Heart left ventricle (tissue), 16 donors: Measurements from ENCODE around the gene GTF2IRD1. TPM values are rescaled to one million over a fixed set of nuclear protein-coding genes. Genes with fewer than 3 reads are reported as not detected.
"Not testable (repeated sequence)": the region's sequence is repeated elsewhere in the genome, so short reads cannot be mapped to it uniquely, and the experiment has no call there.

ENCODE experiments used
- ATAC-seq, 4 donors: fragments of 200-7000 bp; cut with Tn5 transposase; one replicate each; pipeline ENCODE4 v1.9.1; 2020 to 2022; ENCODE audit warnings: moderate library complexity in 4 of 4, mild to moderate bottlenecking in 3 of 4, moderate number of reproducible peaks in 1 of 4
- DNase-seq, 5 donors: peaks; one replicate each; pipeline ENCODE4 v3.0.0-alpha.2; 2020
- H3K27ac ChIP-seq, 12 donors: fragments of 200-600 bp; sonication (generic) in 4 of 12; one replicate each; pipeline versions ENCODE4 v1.5.0 to v1.8.0; 2016 to 2022; ENCODE audit warnings: mild to moderate bottlenecking in 2 of 12
- H3K27me3 ChIP-seq, 9 donors: fragments of 200-600 bp; sonication (generic) in 2 of 9; one replicate each; pipeline versions ENCODE4 v1.5.1 to v1.8.0; 2016 to 2022; ENCODE audit warnings: mild to moderate bottlenecking in 3 of 9
- H3K36me3 ChIP-seq, 9 donors: fragments of 200-600 bp; sonication (generic) in 2 of 9; one replicate each; pipeline versions ENCODE4 v1.5.0 to v1.8.0; 2018 to 2022; ENCODE audit warnings: mild to moderate bottlenecking in 2 of 9
- H3K4me1 ChIP-seq, 12 donors: fragments of 200-600 bp; sonication (generic) in 4 of 12; one replicate each; pipeline versions ENCODE4 v1.5.0 to v1.8.0; 2016 to 2022; ENCODE audit warnings: mild to moderate bottlenecking in 3 of 12
- H3K4me3 ChIP-seq, 12 donors: fragments of 200-600 bp; sonication (generic) in 4 of 12; one replicate each; pipeline versions ENCODE4 v1.5.0 to v1.8.0; 2017 to 2022; ENCODE audit warnings: mild to moderate bottlenecking in 9 of 12, moderate library complexity in 4 of 12
- H3K9me3 ChIP-seq, 12 donors: fragments of 200-600 bp; sonication (generic) in 4 of 12; one replicate each; pipeline versions ENCODE4 v1.5.0 to v1.8.0; 2016 to 2022; ENCODE audit warnings: mild to moderate bottlenecking in 1 of 12
- WGBS, 4 donors: extraction: QIAGEN DNeasy Blood & Tissue Kit in 2 of 4; methylation state at CpG; one replicate each; pipeline versions ENCODE4 v1.1.5 to v1.1.7; 2013 to 2018; 5-methylcytosine and 5-hydroxymethylcytosine counted together
- intact Hi-C, 10 donors: fragments of 100-400 bp; cut with DNase I; formaldehyde crosslinking; loops; one replicate each; pipeline versions ENCODE4 v1.11.1 to v1.14.2; 2022
- polyA plus RNA-seq, 2 donors: library from polyadenylated mRNA; stranded (reverse); fragments of 200-250 nt; gene quantifications; one replicate each; pipeline ENCODE4 v1.2.3, GENCODE V29; 2013
- total RNA-seq, 9 donors: library from RNA; depleted of rRNA in 2 of 9; stranded (reverse); fragments of >200 nt in 2 of 9; fragmentation: NEBNext Ultra II Directional in 3 of 9; extraction: Animal tissue kit (Norgen Biotek cat#: 25700) in 3 of 9; gene quantifications; one replicate each; pipeline versions ENCODE4 v1.1.0 to v1.2.4, GENCODE V29; 2016 to 2023
- TF ChIP-seq, protein P1 (sequence below), 12 donors: fragments of 200-600 bp; sonication (generic) in 4 of 12; IDR thresholded peaks; one replicate each; pipeline versions ENCODE4 v1.5.0 to v1.8.0; 2018 to 2022; ENCODE audit warnings: antibody characterized with exemption in 12 of 12, mild to moderate bottlenecking in 5 of 12
- donor health status: ischemic (EF 13 %, LVEDD 7.1; RV severe dilation, severe dysfunction).
- donor health status: healthy with polysubstance abuse.
- donor health status: DM: no; HTN: yes; CAD: no.
- donor health status: DM: no; HTN: no; CAD: no.
- donor health status: ischemic (EF 25% LVEDD 6.9; RV normal size, moderate dysfunction).
- donor health status: ischemic (EF 25% LVEDD 5.7; RV mildly dilated, moderate dysfunction).
- donor health status: healthy.
- donor health status: DM: yes; HTN: yes; CAD: no.
- donor health status: ischemic (EF 35%, LVEDD 5.7; RV mildly dilated, moderate dysfunction).
- donor health status: nonischemic (EF 11% LVEDD 7.7; RV severe dilation, severe dysfunction).
- donor health status: DM: yes; HTN: yes; CAD: no.
- donor health status: PGD.
- donor health status: ischemic (EF 29% LVEDD 5.4; RV normal size, mild dysfunction).
- donor health status: nonischemic (EF 23%, LVEDD 6.1; RV moderate dilation, normal function).

Gene GTF2IRD1
- total and polyA plus RNA-seq, 11 donors, result 10.0 to 40.4 (median 15.6) TPM

DNA sequence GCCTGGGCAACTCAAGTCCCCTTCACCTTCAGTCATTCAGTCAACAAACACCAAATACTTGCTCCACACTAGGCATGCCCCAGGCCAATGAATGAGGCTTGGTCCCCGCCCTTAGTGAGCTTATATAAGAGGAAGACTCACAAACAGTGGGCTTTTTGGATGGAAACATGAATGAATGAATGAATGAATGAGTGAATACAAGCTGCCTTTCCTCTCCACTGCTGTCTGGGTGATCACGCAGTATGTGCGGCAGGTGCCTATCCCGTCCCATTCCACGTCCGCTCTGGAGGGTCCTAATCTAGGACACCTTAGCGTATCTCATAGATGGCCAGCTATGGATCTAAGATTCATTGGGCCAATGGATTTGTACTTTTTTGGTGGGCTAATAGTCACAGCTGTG, 184.0 kb downstream of the GTF2IRD1 start:
- ATAC-seq (no peak), DNase-seq (no peak)
- H3K27me3 ChIP-seq, result no peaks in the 10 kb centered on the region
- H3K36me3 ChIP-seq, result no peaks in the 10 kb centered on the region
- intact Hi-C loops, result no loop called here
- no peaks in the 10 kb centered on the region for H3K9me3 ChIP-seq
- H3K4me3 ChIP-seq, result no peak overlapping the region
- 97 to 98% (median 97%) methylated on average over 7 of the region's 7 CpGs for WGBS, 4 donors
- H3K4me1 ChIP-seq, result peaks cover 0 to 11% (median 5%) of the 10 kb centered on the region in 12 donors
- no peak overlapping the region for H3K27ac ChIP-seq
- TF ChIP-seq, protein P1, sequence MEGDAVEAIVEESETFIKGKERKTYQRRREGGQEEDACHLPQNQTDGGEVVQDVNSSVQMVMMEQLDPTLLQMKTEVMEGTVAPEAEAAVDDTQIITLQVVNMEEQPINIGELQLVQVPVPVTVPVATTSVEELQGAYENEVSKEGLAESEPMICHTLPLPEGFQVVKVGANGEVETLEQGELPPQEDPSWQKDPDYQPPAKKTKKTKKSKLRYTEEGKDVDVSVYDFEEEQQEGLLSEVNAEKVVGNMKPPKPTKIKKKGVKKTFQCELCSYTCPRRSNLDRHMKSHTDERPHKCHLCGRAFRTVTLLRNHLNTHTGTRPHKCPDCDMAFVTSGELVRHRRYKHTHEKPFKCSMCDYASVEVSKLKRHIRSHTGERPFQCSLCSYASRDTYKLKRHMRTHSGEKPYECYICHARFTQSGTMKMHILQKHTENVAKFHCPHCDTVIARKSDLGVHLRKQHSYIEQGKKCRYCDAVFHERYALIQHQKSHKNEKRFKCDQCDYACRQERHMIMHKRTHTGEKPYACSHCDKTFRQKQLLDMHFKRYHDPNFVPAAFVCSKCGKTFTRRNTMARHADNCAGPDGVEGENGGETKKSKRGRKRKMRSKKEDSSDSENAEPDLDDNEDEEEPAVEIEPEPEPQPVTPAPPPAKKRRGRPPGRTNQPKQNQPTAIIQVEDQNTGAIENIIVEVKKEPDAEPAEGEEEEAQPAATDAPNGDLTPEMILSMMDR (IDR thresholded peaks at IDR 0.05), result no peak

DNA sequence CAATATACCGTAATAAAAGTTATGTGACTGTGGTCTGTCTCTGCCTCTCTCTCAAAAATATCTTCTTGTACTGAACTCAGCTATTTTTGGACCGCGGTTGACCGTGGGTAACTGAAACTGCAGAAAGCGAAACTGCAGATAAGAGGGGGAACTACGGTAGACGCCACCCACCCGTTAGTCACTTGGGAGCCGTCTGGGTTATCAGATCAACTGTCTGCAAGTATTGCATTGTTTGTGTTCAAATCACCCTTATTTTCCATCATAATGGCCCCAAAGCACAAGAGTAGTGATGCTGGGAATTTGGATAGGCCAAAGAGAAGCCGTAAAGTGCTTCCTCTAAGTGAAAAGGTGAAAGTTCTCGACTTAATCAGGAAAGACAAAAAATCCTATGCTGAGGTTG, 196.3 kb downstream of the GTF2IRD1 start:
- peaks cover 0 to 16% (median 8%) of the 10 kb centered on the region in 12 donors for H3K4me1 ChIP-seq
- intact Hi-C loops, result loop anchor here in 5 of 10 donors (10.0 kb wide), 2 partner anchors 55 to 195 kb away; partner anchors contain the start of gene GTF2IRD1 (in 4 of the 5)
- ATAC-seq (peak; percentile 48 to 88 (median 86)), DNase-seq (peak in 3 of 5 donors; percentile 54 to 63 (median 56))
- H3K4me3 ChIP-seq, result peak overlapping the region in 10 of 12 donors; percentile 6 to 55 (median 40)
- H3K9me3 ChIP-seq, H3K36me3 ChIP-seq, H3K27me3 ChIP-seq: not testable (repeated sequence)
- H3K27ac ChIP-seq, result peak overlapping the region in 11 of 12 donors; percentile 6 to 67 (median 52)
- 2 to 4% (median 3%) methylated on average over 10 to 11 of the region's 11 CpGs for WGBS, 4 donors

DNA sequence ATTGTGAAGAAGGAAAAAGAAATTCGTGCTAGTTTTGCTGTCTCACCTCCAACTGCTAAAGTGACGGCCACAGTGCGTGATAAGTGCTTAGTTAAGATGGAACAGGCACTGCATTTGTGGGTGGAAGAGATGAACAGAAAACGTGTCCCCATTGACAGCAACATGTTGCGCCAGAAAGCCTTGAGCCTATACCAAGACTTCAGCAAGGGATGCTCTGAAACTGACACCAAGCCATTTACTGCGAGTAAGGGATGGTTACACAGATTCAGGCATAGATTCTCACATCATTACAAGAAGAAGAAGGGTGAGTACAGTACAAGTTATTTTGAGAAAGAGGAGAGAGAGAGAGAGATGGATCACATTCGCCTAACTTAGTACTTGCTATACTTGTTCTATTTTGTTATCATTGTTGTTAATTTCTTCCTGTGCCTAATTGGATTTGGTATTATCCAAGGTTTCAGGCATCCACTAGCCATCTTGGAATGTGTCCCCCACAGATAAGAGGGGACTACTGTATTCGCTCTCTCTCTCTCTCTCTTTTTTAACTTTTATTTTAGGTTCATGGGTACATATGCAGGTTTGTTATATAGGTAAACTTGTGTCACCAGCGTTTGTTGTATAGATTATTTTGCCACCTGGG, 196.9 kb downstream of the GTF2IRD1 start:
- WGBS, 4 donors, result 47 to 52% (median 49%) methylated on average over 6 to 7 of the region's 9 CpGs
- not testable (repeated sequence) for H3K9me3 ChIP-seq, H3K36me3 ChIP-seq, H3K27me3 ChIP-seq, DNase-seq
- Histone ChIP-seq H3K4me1 (peaks cover 0 to 19% (median 9%) of the 10 kb centered on the region in 12 donors), H3K27ac (peak overlapping the region in 10 of 12 donors; percentile 6 to 67 (median 52)), H3K4me3 (peak overlapping the region in 8 of 12 donors; percentile 11 to 55 (median 40))
- intact Hi-C loops, result loop anchor here in 5 of 10 donors (10.0 kb wide), 2 partner anchors 54 to 196 kb away; partner anchors contain the start of gene GTF2IRD1 (in 4 of the 5)
- ATAC-seq, result peak in 3 of 4 donors; percentile 32 to 60 (median 51)

DNA sequence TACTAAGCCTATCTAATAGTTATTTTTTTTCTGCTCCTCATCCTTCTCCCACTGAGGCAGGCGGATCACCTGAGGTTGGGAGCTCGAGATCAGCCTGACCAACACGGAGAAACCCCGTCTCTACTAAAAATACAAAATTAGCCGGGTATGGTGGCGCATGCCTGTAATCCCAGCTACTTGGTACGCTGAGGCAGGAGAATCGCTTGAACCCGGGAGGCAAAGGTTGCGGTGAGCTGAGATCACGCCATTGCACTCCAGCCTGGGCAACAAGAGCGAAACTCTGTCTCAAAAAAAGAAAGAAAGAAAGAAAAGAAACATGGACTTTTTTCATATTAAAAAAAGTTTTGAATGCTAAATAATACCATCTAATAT, 197.4 kb downstream of the GTF2IRD1 start:
- H3K4me3 ChIP-seq, H3K9me3 ChIP-seq, H3K27ac ChIP-seq, H3K36me3 ChIP-seq, H3K27me3 ChIP-seq, DNase-seq, ATAC-seq: not testable (repeated sequence)
- H3K4me1 ChIP-seq, result peaks cover 0 to 24% (median 13%) of the 10 kb centered on the region in 12 donors
- WGBS, 4 donors, result 84 to 93% (median 85%) methylated on average over 12 of the region's 12 CpGs
- intact Hi-C loops, result loop anchor here in 5 of 10 donors (10.0 kb wide), 2 partner anchors 54 to 196 kb away; partner anchors contain the start of gene GTF2IRD1 (in 4 of the 5)

Other genes with a start within 250 kb of the GTF2IRD1 start
- 10 to 100 TPM in 1 of 9 donors, 1 to 10 TPM in 8; 1.0 to 20.8 (median 1.5) TPM for gene LAT2, start 243.9 kb upstream of the GTF2IRD1 start, total RNA-seq
- gene LAT2, start 243.9 kb upstream of the GTF2IRD1 start, polyA plus RNA-seq, result 1 to 10 TPM; 1.7 to 2.9 TPM
- 10 to 100 TPM in 6 of 9 donors, 1 to 10 TPM in 3; 7.8 to 20.9 (median 12.2) TPM for gene RFC2, start 199.5 kb upstream of the GTF2IRD1 start, total RNA-seq
- gene RFC2, start 199.5 kb upstream of the GTF2IRD1 start, polyA plus RNA-seq, result 10 to 100 TPM in 1 of 2 donors, 1 to 10 TPM in 1; 9.8 to 21.8 TPM
- 10 to 100 TPM in 3 of 9 donors, 1 to 10 TPM in 6; 4.2 to 17.7 (median 9.0) TPM for gene CLIP2, start 164.5 kb upstream of the GTF2IRD1 start, total RNA-seq
- gene CLIP2, start 164.5 kb upstream of the GTF2IRD1 start, polyA plus RNA-seq, result 1 to 10 TPM; 5.9 to 9.6 TPM
- gene GTF2I, start 203.8 kb downstream of the GTF2IRD1 start, total RNA-seq, result 100 to 1,000 TPM in 7 of 9 donors, 10 to 100 TPM in 2; 76.7 to 135 (median 118) TPM
- gene GTF2I, start 203.8 kb downstream of the GTF2IRD1 start, polyA plus RNA-seq, result 10 to 100 TPM; 28.8 to 38.7 TPM